HEK293 (cell line): ENCODE data around the gene TARS3.

ENCODE experiments used
- ELK4 ChIP-seq: IDR thresholded peaks from 2 replicates; pipeline ENCODE4 v1.6.1; 2011; ENCODE audit warnings: mild to moderate bottlenecking, low read depth, low read length, borderline replicate concordance
- ZNF292 ChIP-seq: fragments of 450-650 bp; formaldehyde crosslinking; IDR thresholded peaks from 2 replicates; pipeline ENCODE4 v1.5.1; 2016; ENCODE audit warnings: low read depth, missing biosample characterization, missing genetic modification characterization, borderline replicate concordance

- TF ChIP-seq ELK4 (no peak), ZNF292 (no peak)
Observed at GRCh38 chr15:101731746-101732145, 7.5 kb upstream of the TARS3 start.
